Measurements from ENCODE around the gene CLSTN2. TPM values are rescaled to one million over a fixed set of nuclear protein-coding genes. Genes with fewer than 3 reads are reported as not detected.

CLSTN2 gene
- total and polyA plus RNA-seq, 2 of the 13 experiments (the other 11 are each of a cell fraction or from before 2014, with no cell fraction given) = not detected

DNA sequence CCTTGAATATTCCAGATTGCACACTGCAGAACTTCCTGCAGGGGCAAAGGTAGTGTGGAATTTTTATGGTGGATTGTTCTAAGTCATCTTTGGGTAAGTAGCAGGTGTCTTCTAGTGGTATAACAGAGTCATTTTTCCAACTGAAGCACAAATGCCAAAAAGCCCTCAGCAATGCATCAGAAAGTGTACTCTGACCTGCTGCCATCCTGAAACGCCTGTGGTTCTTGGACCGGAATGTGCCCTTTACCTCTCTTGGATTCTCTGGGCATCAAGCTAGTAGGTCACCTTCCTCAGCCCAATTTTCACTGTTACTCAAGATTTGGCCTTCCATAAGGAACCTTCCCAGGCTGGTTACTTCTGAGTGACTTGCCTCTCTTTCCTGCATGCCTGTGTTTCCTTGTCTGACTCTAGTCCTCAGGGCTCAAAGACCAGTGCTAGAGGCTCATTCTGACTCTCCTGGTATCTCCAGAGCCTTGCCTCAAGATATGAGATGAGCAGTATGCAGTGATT, 4.8 kb downstream of the CLSTN2 start:
- WGBS (ENCODE audit: low lambda C conversion rate) = 29% methylated on average over 2 of the region's 2 CpGs
- Histone ChIP-seq H2AFZ (ENCODE audit: low read length) (no peak overlapping the region), H3K36me3 (replicated peaks in 1 of 2; ENCODE audit: control insufficient read depth in 1 of 2, insufficient read depth in 2 of 2, low read length in 2 of 2) (no peaks in the 10 kb centered on the region), H3K4me3 (replicated peaks in 1 of 3; ENCODE audit: insufficient read depth in 1 of 3, low read depth in 2 of 3, low read length in 3 of 3) (no peak overlapping the region), H3K79me2 (ENCODE audit: insufficient read depth, low read length) (no peaks in the 10 kb centered on the region), H3K27ac (ENCODE audit: extremely low read length, insufficient read depth, low read length) (no peak overlapping the region), H3K4me1 (ENCODE audit: insufficient read depth, low read length) (peaks cover 22% of the 10 kb centered on the region), H3K27me3 (ENCODE audit: control insufficient read depth in 1 of 2, insufficient read depth in 2 of 2, low read length in 2 of 2) (peaks cover 4 to 20% of the 10 kb centered on the region in 2 experiments), H3K9me3 (ENCODE audit: low read length) (no peaks in the 10 kb centered on the region), H3K9ac (ENCODE audit: insufficient read depth, low read depth, low read length) (no peak overlapping the region), H3K4me2 (ENCODE audit: low read depth, low read length) (no peak overlapping the region), H4K20me1 (ENCODE audit: insufficient read depth, low read length) (no peaks in the 10 kb centered on the region)
- DNase-seq (ENCODE audit: low spot score) = no peak
- ChIA-PET POLR2A (no interaction called here), CTCF (ENCODE audit: low intra/inter-chr PET ratio, low total read pairs) (no interaction called here)
- no peak for ATAC-seq
- BruUV-seq (replicated peaks) = no TSS peak
- FAIRE-seq = no peak
- intact Hi-C loops (cut with micrococcal nuclease; ENCODE audit: unreplicated experiment) (no loop called here), in situ Hi-C loops (cut with HindIII; ENCODE audit: extremely low pct_ligation_motif_present, low pct_unique_long_range_greater_than_20kb) (no loop called here)
- TF ChIP-seq TAF1 (CRISPR knock-in tag; IDR thresholded peaks at IDR 0.05) (no peak), SRSF4 (IDR thresholded peaks at IDR 0.05; ENCODE audit: low read depth, low read length, poor library complexity, severe bottlenecking) (no peak), MEF2D (CRISPR knock-in tag; IDR thresholded peaks at IDR 0.05) (no peak), IKZF4 (CRISPR knock-in tag; IDR thresholded peaks at IDR 0.05; ENCODE audit: borderline replicate concordance, low read depth, not compliant biosample characterization) (no peak), MIER2 (CRISPR knock-in tag; IDR thresholded peaks at IDR 0.05) (no peak), HMG20B (CRISPR knock-in tag; conservative IDR thresholded peaks at IDR 0.05) (no peak), SATB2 (CRISPR knock-in tag; IDR thresholded peaks at IDR 0.05) (no peak), ZNF543 (CRISPR knock-in tag; IDR thresholded peaks at IDR 0.05) (no peak), HMG20A (CRISPR knock-in tag; IDR thresholded peaks at IDR 0.05; ENCODE audit: borderline replicate concordance) (no peak), ONECUT2 (CRISPR knock-in tag; IDR thresholded peaks at IDR 0.05) (no peak)
- TF ChIP-seq, protein P1, sequence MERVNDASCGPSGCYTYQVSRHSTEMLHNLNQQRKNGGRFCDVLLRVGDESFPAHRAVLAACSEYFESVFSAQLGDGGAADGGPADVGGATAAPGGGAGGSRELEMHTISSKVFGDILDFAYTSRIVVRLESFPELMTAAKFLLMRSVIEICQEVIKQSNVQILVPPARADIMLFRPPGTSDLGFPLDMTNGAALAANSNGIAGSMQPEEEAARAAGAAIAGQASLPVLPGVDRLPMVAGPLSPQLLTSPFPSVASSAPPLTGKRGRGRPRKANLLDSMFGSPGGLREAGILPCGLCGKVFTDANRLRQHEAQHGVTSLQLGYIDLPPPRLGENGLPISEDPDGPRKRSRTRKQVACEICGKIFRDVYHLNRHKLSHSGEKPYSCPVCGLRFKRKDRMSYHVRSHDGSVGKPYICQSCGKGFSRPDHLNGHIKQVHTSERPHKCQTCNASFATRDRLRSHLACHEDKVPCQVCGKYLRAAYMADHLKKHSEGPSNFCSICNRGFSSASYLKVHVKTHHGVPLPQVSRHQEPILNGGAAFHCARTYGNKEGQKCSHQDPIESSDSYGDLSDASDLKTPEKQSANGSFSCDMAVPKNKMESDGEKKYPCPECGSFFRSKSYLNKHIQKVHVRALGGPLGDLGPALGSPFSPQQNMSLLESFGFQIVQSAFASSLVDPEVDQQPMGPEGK (CRISPR knock-in tag; IDR thresholded peaks at IDR 0.05) = no peak
- TF ChIP-seq, protein P2, sequence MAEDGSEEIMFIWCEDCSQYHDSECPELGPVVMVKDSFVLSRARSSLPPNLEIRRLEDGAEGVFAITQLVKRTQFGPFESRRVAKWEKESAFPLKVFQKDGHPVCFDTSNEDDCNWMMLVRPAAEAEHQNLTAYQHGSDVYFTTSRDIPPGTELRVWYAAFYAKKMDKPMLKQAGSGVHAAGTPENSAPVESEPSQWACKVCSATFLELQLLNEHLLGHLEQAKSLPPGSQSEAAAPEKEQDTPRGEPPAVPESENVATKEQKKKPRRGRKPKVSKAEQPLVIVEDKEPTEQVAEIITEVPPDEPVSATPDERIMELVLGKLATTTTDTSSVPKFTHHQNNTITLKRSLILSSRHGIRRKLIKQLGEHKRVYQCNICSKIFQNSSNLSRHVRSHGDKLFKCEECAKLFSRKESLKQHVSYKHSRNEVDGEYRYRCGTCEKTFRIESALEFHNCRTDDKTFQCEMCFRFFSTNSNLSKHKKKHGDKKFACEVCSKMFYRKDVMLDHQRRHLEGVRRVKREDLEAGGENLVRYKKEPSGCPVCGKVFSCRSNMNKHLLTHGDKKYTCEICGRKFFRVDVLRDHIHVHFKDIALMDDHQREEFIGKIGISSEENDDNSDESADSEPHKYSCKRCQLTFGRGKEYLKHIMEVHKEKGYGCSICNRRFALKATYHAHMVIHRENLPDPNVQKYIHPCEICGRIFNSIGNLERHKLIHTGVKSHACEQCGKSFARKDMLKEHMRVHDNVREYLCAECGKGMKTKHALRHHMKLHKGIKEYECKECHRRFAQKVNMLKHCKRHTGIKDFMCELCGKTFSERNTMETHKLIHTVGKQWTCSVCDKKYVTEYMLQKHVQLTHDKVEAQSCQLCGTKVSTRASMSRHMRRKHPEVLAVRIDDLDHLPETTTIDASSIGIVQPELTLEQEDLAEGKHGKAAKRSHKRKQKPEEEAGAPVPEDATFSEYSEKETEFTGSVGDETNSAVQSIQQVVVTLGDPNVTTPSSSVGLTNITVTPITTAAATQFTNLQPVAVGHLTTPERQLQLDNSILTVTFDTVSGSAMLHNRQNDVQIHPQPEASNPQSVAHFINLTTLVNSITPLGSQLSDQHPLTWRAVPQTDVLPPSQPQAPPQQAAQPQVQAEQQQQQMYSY (CRISPR knock-in tag; IDR thresholded peaks at IDR 0.05) = no peak
- TF ChIP-seq, protein P3, sequence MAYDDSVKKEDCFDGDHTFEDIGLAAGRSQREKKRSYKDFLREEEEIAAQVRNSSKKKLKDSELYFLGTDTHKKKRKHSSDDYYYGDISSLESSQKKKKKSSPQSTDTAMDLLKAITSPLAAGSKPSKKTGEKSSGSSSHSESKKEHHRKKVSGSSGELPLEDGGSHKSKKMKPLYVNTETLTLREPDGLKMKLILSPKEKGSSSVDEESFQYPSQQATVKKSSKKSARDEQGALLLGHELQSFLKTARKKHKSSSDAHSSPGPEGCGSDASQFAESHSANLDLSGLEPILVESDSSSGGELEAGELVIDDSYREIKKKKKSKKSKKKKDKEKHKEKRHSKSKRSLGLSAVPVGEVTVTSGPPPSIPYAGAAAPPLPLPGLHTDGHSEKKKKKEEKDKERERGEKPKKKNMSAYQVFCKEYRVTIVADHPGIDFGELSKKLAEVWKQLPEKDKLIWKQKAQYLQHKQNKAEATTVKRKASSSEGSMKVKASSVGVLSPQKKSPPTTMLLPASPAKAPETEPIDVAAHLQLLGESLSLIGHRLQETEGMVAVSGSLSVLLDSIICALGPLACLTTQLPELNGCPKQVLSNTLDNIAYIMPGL (CRISPR knock-in tag; IDR thresholded peaks at IDR 0.05; ENCODE audit: borderline replicate concordance in 1 of 2, low read depth in 1 of 2) = no peak
- TF ChIP-seq, protein P4, sequence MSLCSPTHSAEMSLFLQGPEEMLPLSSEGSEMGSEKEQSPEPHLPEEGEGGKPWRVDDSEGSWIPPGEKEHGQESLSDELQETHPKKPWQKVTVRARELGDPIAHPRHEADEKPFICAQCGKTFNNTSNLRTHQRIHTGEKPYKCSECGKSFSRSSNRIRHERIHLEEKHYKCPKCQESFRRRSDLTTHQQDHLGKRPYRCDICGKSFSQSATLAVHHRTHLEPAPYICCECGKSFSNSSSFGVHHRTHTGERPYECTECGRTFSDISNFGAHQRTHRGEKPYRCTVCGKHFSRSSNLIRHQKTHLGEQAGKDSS (CRISPR knock-in tag; IDR thresholded peaks at IDR 0.05; ENCODE audit: borderline replicate concordance, low read depth) = no peak
- TF ChIP-seq, protein P5, sequence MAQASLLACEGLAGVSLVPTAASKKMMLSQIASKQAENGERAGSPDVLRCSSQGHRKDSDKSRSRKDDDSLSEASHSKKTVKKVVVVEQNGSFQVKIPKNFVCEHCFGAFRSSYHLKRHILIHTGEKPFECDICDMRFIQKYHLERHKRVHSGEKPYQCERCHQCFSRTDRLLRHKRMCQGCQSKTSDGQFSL (CRISPR knock-in tag; IDR thresholded peaks at IDR 0.05) = no peak
